AG09319 (cell line): ENCODE data around the gene SMYD3.

Experiments
- DNase-seq: peaks from one replicate; pipeline ENCODE4 v3.0.0-alpha.2; 2010; ENCODE audit warnings: low read depth; ENCODE audit errors: extremely low read depth
- TF ChIP-seq, protein P1 (sequence below): IDR thresholded peaks from 2 replicates; pipeline ENCODE4 v1.5.1; 2011; ENCODE audit warnings: low read depth, mild to moderate bottlenecking, inconsistent platforms, low read length, moderate library complexity

SMYD3 gene

DNA sequence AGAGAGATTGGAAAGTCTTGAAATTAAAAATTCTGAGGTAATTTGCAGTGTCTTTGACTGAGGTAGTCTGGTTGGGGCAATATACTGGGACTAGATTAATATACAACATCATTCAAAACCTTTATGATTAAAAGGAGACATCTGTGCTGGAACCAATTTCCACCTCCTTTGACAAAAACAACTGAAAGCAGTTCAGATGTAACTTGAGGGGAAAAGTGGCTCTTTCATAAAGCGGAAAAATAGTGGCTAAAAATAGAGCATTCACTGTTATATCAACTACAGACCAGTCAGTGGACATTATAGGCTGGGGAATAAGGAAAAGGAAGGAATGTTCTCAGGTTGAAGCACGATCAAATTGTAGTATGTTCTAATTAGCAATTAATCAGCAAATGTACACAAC is 635.9 kb downstream of the SMYD3 start:
- DNase-seq: no peak
- TF ChIP-seq, protein P1, sequence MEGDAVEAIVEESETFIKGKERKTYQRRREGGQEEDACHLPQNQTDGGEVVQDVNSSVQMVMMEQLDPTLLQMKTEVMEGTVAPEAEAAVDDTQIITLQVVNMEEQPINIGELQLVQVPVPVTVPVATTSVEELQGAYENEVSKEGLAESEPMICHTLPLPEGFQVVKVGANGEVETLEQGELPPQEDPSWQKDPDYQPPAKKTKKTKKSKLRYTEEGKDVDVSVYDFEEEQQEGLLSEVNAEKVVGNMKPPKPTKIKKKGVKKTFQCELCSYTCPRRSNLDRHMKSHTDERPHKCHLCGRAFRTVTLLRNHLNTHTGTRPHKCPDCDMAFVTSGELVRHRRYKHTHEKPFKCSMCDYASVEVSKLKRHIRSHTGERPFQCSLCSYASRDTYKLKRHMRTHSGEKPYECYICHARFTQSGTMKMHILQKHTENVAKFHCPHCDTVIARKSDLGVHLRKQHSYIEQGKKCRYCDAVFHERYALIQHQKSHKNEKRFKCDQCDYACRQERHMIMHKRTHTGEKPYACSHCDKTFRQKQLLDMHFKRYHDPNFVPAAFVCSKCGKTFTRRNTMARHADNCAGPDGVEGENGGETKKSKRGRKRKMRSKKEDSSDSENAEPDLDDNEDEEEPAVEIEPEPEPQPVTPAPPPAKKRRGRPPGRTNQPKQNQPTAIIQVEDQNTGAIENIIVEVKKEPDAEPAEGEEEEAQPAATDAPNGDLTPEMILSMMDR: no peak

GRCh38 chr1:245870698-245871097 is 636.4 kb downstream of the SMYD3 start:
- no peak for DNase-seq
- TF ChIP-seq, protein P1: no peak

- no peak for DNase-seq
- TF ChIP-seq, protein P1: no peak
Measured at GRCh38 chr1:245869847-245870246, 637.2 kb downstream of the SMYD3 start.

DNA sequence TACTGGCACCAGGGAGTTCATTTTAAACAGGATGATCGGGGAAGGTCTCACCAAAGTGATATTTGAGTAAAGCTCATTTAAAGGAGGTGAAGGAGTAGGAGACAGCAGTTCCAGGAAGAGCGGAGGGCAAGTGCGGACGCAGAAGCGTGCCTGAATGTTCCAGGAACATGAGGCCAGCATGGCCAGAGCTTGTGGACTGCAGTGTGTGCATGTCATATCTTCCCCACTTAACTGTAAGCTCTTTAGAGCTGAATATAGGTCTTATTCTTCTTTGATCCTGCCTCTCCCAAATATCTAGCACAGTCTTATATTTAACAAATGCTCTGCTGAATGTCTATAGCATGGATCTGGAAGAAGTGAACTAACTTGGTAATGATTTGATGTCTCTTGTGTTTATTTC is 639.3 kb downstream of the SMYD3 start:
- TF ChIP-seq, protein P1: no peak
- no peak for DNase-seq

GRCh38 chr1:245864872-245865271 is 642.2 kb downstream of the SMYD3 start:
- TF ChIP-seq, protein P1: no peak

DNA sequence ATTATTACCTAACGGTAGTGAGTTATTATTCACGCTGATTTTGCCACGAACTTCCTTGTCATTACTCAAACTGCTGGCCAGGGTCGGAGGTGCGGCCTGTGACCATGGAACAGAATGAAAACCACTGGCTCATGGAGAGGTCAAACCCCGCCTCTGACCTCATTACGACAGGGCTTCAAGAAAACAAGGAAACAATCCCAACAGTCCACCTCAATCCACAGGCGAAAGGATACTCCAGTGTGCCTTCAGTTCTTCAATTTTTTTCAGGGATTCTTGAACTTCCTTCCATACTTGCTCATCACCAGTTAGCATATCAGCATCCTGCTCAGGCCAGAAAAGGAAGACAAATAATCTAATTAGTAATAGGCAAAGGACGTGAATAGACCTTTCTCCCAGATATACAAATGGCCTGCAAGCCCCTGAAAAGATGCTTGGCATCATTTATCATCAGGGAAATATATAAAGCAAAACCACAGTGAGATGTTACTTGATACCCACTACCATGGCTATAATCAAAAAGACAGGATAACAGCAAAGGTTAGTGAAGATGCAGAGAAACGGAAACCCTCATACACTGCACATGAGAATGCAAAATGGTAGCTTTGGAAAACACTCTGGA is 643.4 kb downstream of the SMYD3 start:
- DNase-seq: no peak
- TF ChIP-seq, protein P1: no peak

More at GRCh38 chr1:245864872-245865271, 642.2 kb downstream of the SMYD3 start:
- no peak for DNase-seq

DNA sequence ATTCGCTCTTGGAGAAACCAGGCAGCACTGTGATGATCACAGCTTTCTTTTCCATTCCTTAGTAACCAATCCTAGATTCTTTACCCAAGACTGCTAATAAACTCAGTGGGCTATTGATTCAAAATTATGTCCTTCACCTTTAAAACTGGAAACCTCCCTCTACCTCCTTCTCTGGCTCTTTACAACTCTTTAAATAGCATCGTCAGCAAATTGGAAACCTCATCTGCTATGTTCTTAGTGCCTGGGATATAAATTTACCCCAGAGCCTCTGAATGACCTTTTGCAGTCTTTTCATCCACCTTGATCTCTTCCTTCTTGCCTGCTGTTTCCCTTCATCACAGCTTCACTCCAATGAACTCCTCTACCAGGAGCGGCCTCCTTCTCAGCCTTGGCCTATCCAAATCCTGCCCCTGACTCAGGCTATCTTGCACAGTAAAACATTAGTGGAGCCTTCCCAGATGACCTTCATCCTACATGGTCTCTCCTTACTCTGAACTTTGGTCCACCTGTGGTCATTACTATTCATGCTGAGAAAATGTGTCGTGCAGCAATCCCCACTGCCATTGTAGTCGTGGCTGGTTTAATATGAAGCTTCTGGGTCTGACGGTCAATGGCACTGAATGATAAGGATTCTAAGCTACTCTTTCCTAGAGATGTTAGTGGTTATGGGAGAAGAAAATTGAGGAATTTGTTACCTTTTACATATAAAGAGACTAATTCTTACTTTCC is 644.1 kb downstream of the SMYD3 start:
- no peak for DNase-seq
- TF ChIP-seq, protein P1: no peak
